ENCODE data around the gene SLC12A8.

SLC12A8 gene

GRCh38 chr3:125126323-125126722 lies 86.2 kb downstream of the SLC12A8 start:
- peak; percentile 63 for DNase-seq
- peaks cover 22% of the 10 kb centered on the region for H3K4me1 ChIP-seq (ENCODE audit: control insufficient read depth, insufficient read depth, low read depth, low read length)
- WGBS: 75% methylated on average over 2 of the region's 2 CpGs

GRCh38 chr3:125125821-125126245 lies 86.7 kb downstream of the SLC12A8 start:
- H3K4me1 ChIP-seq (ENCODE audit: control insufficient read depth, insufficient read depth, low read depth, low read length): peaks cover 23% of the 10 kb centered on the region
- no peak overlapping the region for H2AFZ ChIP-seq (ENCODE audit: low read depth, low read length)
- H2BK5ac ChIP-seq (ENCODE audit: low read depth, low read length, poor library complexity, severe bottlenecking): no peak overlapping the region
- peak overlapping the region; percentile 63 for H4K8ac ChIP-seq (ENCODE audit: low read length)
- H3K4ac ChIP-seq (ENCODE audit: low read depth in 1 of 2, low read length in 2 of 2): peak overlapping the region; percentile 50 to 85
- H3K9me3 ChIP-seq (ENCODE audit: control insufficient read depth, low read length): no peaks in the 10 kb centered on the region
- no peak overlapping the region for H3K4me3 ChIP-seq (ENCODE audit: insufficient read depth in 1 of 2, low read depth in 1 of 2, low read length in 2 of 2)
- H3K79me1 ChIP-seq (replicated peaks; ENCODE audit: low read length, poor library complexity, severe bottlenecking): no peaks in the 10 kb centered on the region
- H2BK15ac ChIP-seq (ENCODE audit: low read depth, poor library complexity, severe bottlenecking): no peak overlapping the region
- 10% methylated on average over 6 of the region's 6 CpGs for WGBS
- no peak overlapping the region for H3K27ac ChIP-seq (ENCODE audit: low read length, poor library complexity, severe bottlenecking)
- H3K9ac ChIP-seq (ENCODE audit: low read length): peak overlapping the region; percentile 36
- no peak overlapping the region for H3K23ac ChIP-seq (ENCODE audit: low read length in 2 of 2)
- H3K36me3 ChIP-seq (ENCODE audit: control insufficient read depth in 1 of 2, insufficient read depth in 2 of 2, low read depth in 1 of 2, low read length in 2 of 2): no peaks in the 10 kb centered on the region
- peak overlapping the region; percentile 77 for H4K91ac ChIP-seq (ENCODE audit: low read length)
- H3K14ac ChIP-seq (ENCODE audit: low read length in 2 of 2): no peak overlapping the region
- peak overlapping the region; percentile 69 for H2BK120ac ChIP-seq (ENCODE audit: low read depth, low read length)
- H3K27me3 ChIP-seq (ENCODE audit: control insufficient read depth in 1 of 2, insufficient read depth in 1 of 2, low read length in 2 of 2): no peaks in the 10 kb centered on the region
- peak; percentile 99 for DNase-seq
- peak overlapping the region; percentile 56 to 86 for H3K18ac ChIP-seq (ENCODE audit: low read depth in 1 of 2, low read length in 2 of 2)
- peak overlapping the region; percentile 34 to 84 for H2BK12ac ChIP-seq (ENCODE audit: low read length in 2 of 2)
- no peak overlapping the region for H2AK5ac ChIP-seq (ENCODE audit: low read length, severe bottlenecking)
- no peak overlapping the region for H3K4me2 ChIP-seq (ENCODE audit: low read length, poor library complexity, severe bottlenecking)

More at GRCh38 chr3:125126323-125126722, 86.2 kb downstream of the SLC12A8 start:
- no peaks in the 10 kb centered on the region for H3K36me3 ChIP-seq (ENCODE audit: control insufficient read depth in 1 of 2, insufficient read depth in 2 of 2, low read depth in 1 of 2, low read length in 2 of 2)
- no peaks in the 10 kb centered on the region for H3K79me1 ChIP-seq (replicated peaks; ENCODE audit: low read length, poor library complexity, severe bottlenecking)
- no peak overlapping the region for H3K14ac ChIP-seq (ENCODE audit: low read length in 2 of 2)
- H3K18ac ChIP-seq (ENCODE audit: low read depth in 1 of 2, low read length in 2 of 2): peak overlapping the region; percentile 56 to 86
- H2BK15ac ChIP-seq (ENCODE audit: low read depth, poor library complexity, severe bottlenecking): no peak overlapping the region
- H3K27ac ChIP-seq (ENCODE audit: low read length, poor library complexity, severe bottlenecking): no peak overlapping the region
- H3K4me2 ChIP-seq (ENCODE audit: low read length, poor library complexity, severe bottlenecking): no peak overlapping the region
- H3K9ac ChIP-seq (ENCODE audit: low read length): peak overlapping the region; percentile 36
- H3K4me3 ChIP-seq (ENCODE audit: insufficient read depth in 1 of 2, low read depth in 1 of 2, low read length in 2 of 2): no peak overlapping the region
- no peak overlapping the region for H2BK5ac ChIP-seq (ENCODE audit: low read depth, low read length, poor library complexity, severe bottlenecking)
- H2BK12ac ChIP-seq (ENCODE audit: low read length in 2 of 2): peak overlapping the region; percentile 34 to 84
- H4K91ac ChIP-seq (ENCODE audit: low read length): peak overlapping the region; percentile 77
- H4K8ac ChIP-seq (ENCODE audit: low read length): peak overlapping the region; percentile 63
- H2AK5ac ChIP-seq (ENCODE audit: low read length, severe bottlenecking): no peak overlapping the region
- H3K4ac ChIP-seq (ENCODE audit: low read depth in 1 of 2, low read length in 2 of 2): peak overlapping the region; percentile 50 to 85
- no peaks in the 10 kb centered on the region for H3K9me3 ChIP-seq (ENCODE audit: control insufficient read depth, low read length)
- H2BK120ac ChIP-seq (ENCODE audit: low read depth, low read length): peak overlapping the region; percentile 69
- H2AFZ ChIP-seq (ENCODE audit: low read depth, low read length): no peak overlapping the region
- no peaks in the 10 kb centered on the region for H3K27me3 ChIP-seq (ENCODE audit: control insufficient read depth in 1 of 2, insufficient read depth in 1 of 2, low read length in 2 of 2)
- no peak overlapping the region for H3K23ac ChIP-seq (ENCODE audit: low read length in 2 of 2)

- Histone ChIP-seq H3K4ac (ENCODE audit: low read depth in 1 of 2, low read length in 2 of 2) (peak overlapping the region; percentile 13 to 95), H3K79me1 (replicated peaks; ENCODE audit: low read length, poor library complexity, severe bottlenecking) (no peaks in the 10 kb centered on the region), H2BK12ac (ENCODE audit: low read length in 2 of 2) (peak overlapping the region; percentile 29 to 97), H3K27ac (ENCODE audit: low read length, poor library complexity, severe bottlenecking) (no peak overlapping the region), H3K36me3 (ENCODE audit: control insufficient read depth in 1 of 2, insufficient read depth in 2 of 2, low read depth in 1 of 2, low read length in 2 of 2) (no peaks in the 10 kb centered on the region), H4K91ac (ENCODE audit: low read length) (peak overlapping the region; percentile 61), H3K4me2 (ENCODE audit: low read length, poor library complexity, severe bottlenecking) (no peak overlapping the region), H3K23ac (ENCODE audit: low read length in 2 of 2) (no peak overlapping the region), H3K9ac (ENCODE audit: low read length) (peak overlapping the region; percentile 30), H3K4me1 (ENCODE audit: control insufficient read depth, insufficient read depth, low read depth, low read length) (peaks cover 10% of the 10 kb centered on the region), H3K9me3 (ENCODE audit: control insufficient read depth, low read length) (no peaks in the 10 kb centered on the region), H2AFZ (ENCODE audit: low read depth, low read length) (no peak overlapping the region), H4K8ac (ENCODE audit: low read length) (peak overlapping the region; percentile 73), H2BK120ac (ENCODE audit: low read depth, low read length) (peak overlapping the region; percentile 71), H3K4me3 (ENCODE audit: insufficient read depth in 1 of 2, low read depth in 1 of 2, low read length in 2 of 2) (no peak overlapping the region), H2BK5ac (ENCODE audit: low read depth, low read length, poor library complexity, severe bottlenecking) (no peak overlapping the region), H3K14ac (ENCODE audit: low read length in 2 of 2) (no peak overlapping the region), H2AK5ac (ENCODE audit: low read length, severe bottlenecking) (no peak overlapping the region), H3K27me3 (ENCODE audit: control insufficient read depth in 1 of 2, insufficient read depth in 1 of 2, low read length in 2 of 2) (no peaks in the 10 kb centered on the region), H3K18ac (ENCODE audit: low read depth in 1 of 2, low read length in 2 of 2) (peak overlapping the region; percentile 72 to 82), H2BK15ac (ENCODE audit: low read depth, poor library complexity, severe bottlenecking) (peak overlapping the region; percentile 58)
- peak; percentile 97 for DNase-seq
- 54% methylated on average over 10 of the region's 10 CpGs for WGBS
Measured at GRCh38 chr3:125123451-125124305, 88.9 kb downstream of the SLC12A8 start.

GRCh38 chr3:125121246-125122010 lies 91.1 kb downstream of the SLC12A8 start:
- Histone ChIP-seq H3K4me1 (ENCODE audit: control insufficient read depth, insufficient read depth, low read depth, low read length) (peaks cover 16% of the 10 kb centered on the region), H2BK120ac (ENCODE audit: low read depth, low read length) (no peak overlapping the region), H4K91ac (ENCODE audit: low read length) (peak overlapping the region; percentile 59), H3K36me3 (ENCODE audit: control insufficient read depth in 1 of 2, insufficient read depth in 2 of 2, low read depth in 1 of 2, low read length in 2 of 2) (no peaks in the 10 kb centered on the region), H2BK5ac (ENCODE audit: low read depth, low read length, poor library complexity, severe bottlenecking) (no peak overlapping the region), H2BK15ac (ENCODE audit: low read depth, poor library complexity, severe bottlenecking) (no peak overlapping the region), H2AFZ (ENCODE audit: low read depth, low read length) (no peak overlapping the region), H3K9me3 (ENCODE audit: control insufficient read depth, low read length) (no peaks in the 10 kb centered on the region), H4K8ac (ENCODE audit: low read length) (no peak overlapping the region), H3K4me2 (ENCODE audit: low read length, poor library complexity, severe bottlenecking) (no peak overlapping the region), H3K27ac (ENCODE audit: low read length, poor library complexity, severe bottlenecking) (no peak overlapping the region), H3K18ac (ENCODE audit: low read depth in 1 of 2, low read length in 2 of 2) (peak overlapping the region; percentile 54 to 86), H3K27me3 (ENCODE audit: control insufficient read depth in 1 of 2, insufficient read depth in 1 of 2, low read length in 2 of 2) (no peaks in the 10 kb centered on the region), H3K14ac (ENCODE audit: low read length in 2 of 2) (peak overlapping the region in 1 of 2 experiments; percentile 27), H2BK12ac (ENCODE audit: low read length in 2 of 2) (peak overlapping the region; percentile 45 to 74), H3K4ac (ENCODE audit: low read depth in 1 of 2, low read length in 2 of 2) (peak overlapping the region; percentile 12 to 30), H3K4me3 (ENCODE audit: insufficient read depth in 1 of 2, low read depth in 1 of 2, low read length in 2 of 2) (peak overlapping the region in 1 of 2 experiments; percentile 63), H3K23ac (ENCODE audit: low read length in 2 of 2) (no peak overlapping the region), H2AK5ac (ENCODE audit: low read length, severe bottlenecking) (no peak overlapping the region), H3K79me1 (replicated peaks; ENCODE audit: low read length, poor library complexity, severe bottlenecking) (no peaks in the 10 kb centered on the region), H3K9ac (ENCODE audit: low read length) (peak overlapping the region; percentile 69)
- no peak for DNase-seq
- WGBS: 74% methylated on average over 8 of the region's 8 CpGs

Data from mesenchymal stem cell (in vitro differentiated cells and primary cell).